Measurements from ENCODE around the gene PLXNC1.

The PLXNC1 gene

GRCh38 chr12:94100990-94101737, 47.2 kb upstream of the PLXNC1 start:
- DNase-seq = peak; percentile 59 to 84
- Histone ChIP-seq H2BK12ac (ENCODE audit: low read length) (no peak overlapping the region), H3K18ac (ENCODE audit: low read length) (no peak overlapping the region), H3K4me1 (ENCODE audit: control insufficient read depth in 1 of 2, insufficient read depth in 2 of 2, low read length in 2 of 2) (peaks cover 0 to 8% of the 10 kb centered on the region in 2 experiments), H3K79me1 (ENCODE audit: low read length) (no peaks in the 10 kb centered on the region), H3K4ac (ENCODE audit: low read depth, low read length) (no peak overlapping the region), H3K4me2 (ENCODE audit: low read length) (peak overlapping the region; percentile 99), H3K23ac (ENCODE audit: low read length) (no peak overlapping the region), H3K27me3 (ENCODE audit: insufficient read depth, low read length) (no peaks in the 10 kb centered on the region), H3K9me3 (ENCODE audit: insufficient read depth, low read depth, low read length) (no peaks in the 10 kb centered on the region), H2BK5ac (ENCODE audit: low read depth, low read length, poor library complexity) (no peak overlapping the region), H3K14ac (ENCODE audit: low read length) (no peak overlapping the region), H2AFZ (ENCODE audit: insufficient read depth, low read length, poor library complexity) (peak overlapping the region; percentile 32), H3K27ac (ENCODE audit: low read depth, low read length) (no peak overlapping the region), H2BK120ac (ENCODE audit: insufficient read depth, low read length, poor library complexity) (no peak overlapping the region), H4K12ac (ENCODE audit: low read depth, low read length) (no peak overlapping the region), H3K36me3 (ENCODE audit: control insufficient read depth in 1 of 2, insufficient read depth in 2 of 2, low read length in 2 of 2) (no peaks in the 10 kb centered on the region), H4K91ac (ENCODE audit: low read depth, low read length) (no peak overlapping the region), H3K9ac (ENCODE audit: low read length) (no peak overlapping the region), H3K4me3 (ENCODE audit: low read depth, low read length) (no peak overlapping the region), H4K8ac (ENCODE audit: low read depth, low read length) (no peak overlapping the region), H3K79me2 (ENCODE audit: control insufficient read depth, insufficient read depth, low read length, poor library complexity) (no peaks in the 10 kb centered on the region), H2AK5ac (ENCODE audit: low read length) (no peak overlapping the region)
- no CpG with 5 or more reads among the region's 38 CpGs for WGBS (ENCODE audit: extremely low coverage, insufficient coverage, insufficient read length)

GRCh38 chr12:94101738-94102660, 46.4 kb upstream of the PLXNC1 start:
- Histone ChIP-seq H3K23ac (ENCODE audit: low read length) (no peak overlapping the region), H3K9me3 (ENCODE audit: insufficient read depth, low read depth, low read length) (no peaks in the 10 kb centered on the region)

GRCh38 chr12:94103986-94104385, 44.4 kb upstream of the PLXNC1 start:
- no peak overlapping the region for H2AK5ac ChIP-seq (ENCODE audit: low read length)
- no peak overlapping the region for H3K18ac ChIP-seq (ENCODE audit: low read length)
- H3K27me3 ChIP-seq (ENCODE audit: insufficient read depth, low read length) = no peaks in the 10 kb centered on the region
- H3K36me3 ChIP-seq (ENCODE audit: control insufficient read depth in 1 of 2, insufficient read depth in 2 of 2, low read length in 2 of 2) = no peaks in the 10 kb centered on the region
- H3K27ac ChIP-seq (ENCODE audit: low read depth, low read length) = no peak overlapping the region
- H2BK5ac ChIP-seq (ENCODE audit: low read depth, low read length, poor library complexity) = no peak overlapping the region
- no peak overlapping the region for H4K8ac ChIP-seq (ENCODE audit: low read depth, low read length)
- H3K79me2 ChIP-seq (ENCODE audit: control insufficient read depth, insufficient read depth, low read length, poor library complexity) = no peaks in the 10 kb centered on the region
- H3K14ac ChIP-seq (ENCODE audit: low read length) = no peak overlapping the region
- H3K4ac ChIP-seq (ENCODE audit: low read depth, low read length) = no peak overlapping the region
- H2BK12ac ChIP-seq (ENCODE audit: low read length) = no peak overlapping the region
- H3K9ac ChIP-seq (ENCODE audit: low read length) = no peak overlapping the region
- no peak overlapping the region for H3K4me2 ChIP-seq (ENCODE audit: low read length)
- no peaks in the 10 kb centered on the region for H3K9me3 ChIP-seq (ENCODE audit: insufficient read depth, low read depth, low read length)
- DNase-seq = no peak
- WGBS (ENCODE audit: extremely low coverage, insufficient coverage, insufficient read length) = no CpG with 5 or more reads among the region's 4 CpGs
- no peak overlapping the region for H4K91ac ChIP-seq (ENCODE audit: low read depth, low read length)
- no peaks in the 10 kb centered on the region for H3K79me1 ChIP-seq (ENCODE audit: low read length)
- H3K4me1 ChIP-seq (ENCODE audit: control insufficient read depth in 1 of 2, insufficient read depth in 2 of 2, low read length in 2 of 2) = peaks cover 0 to 8% of the 10 kb centered on the region in 2 experiments
- no peak overlapping the region for H3K4me3 ChIP-seq (ENCODE audit: low read depth, low read length)
- H2BK120ac ChIP-seq (ENCODE audit: insufficient read depth, low read length, poor library complexity) = no peak overlapping the region
- H2AFZ ChIP-seq (ENCODE audit: insufficient read depth, low read length, poor library complexity) = no peak overlapping the region
- no peak overlapping the region for H3K23ac ChIP-seq (ENCODE audit: low read length)
- no peak overlapping the region for H4K12ac ChIP-seq (ENCODE audit: low read depth, low read length)

More at GRCh38 chr12:94101738-94102660, 46.4 kb upstream of the PLXNC1 start:
- Histone ChIP-seq H4K12ac (ENCODE audit: low read depth, low read length) (no peak overlapping the region), H3K4me3 (ENCODE audit: low read depth, low read length) (peak overlapping the region; percentile 71), H2BK5ac (ENCODE audit: low read depth, low read length, poor library complexity) (no peak overlapping the region), H3K18ac (ENCODE audit: low read length) (no peak overlapping the region), H3K4me1 (ENCODE audit: control insufficient read depth in 1 of 2, insufficient read depth in 2 of 2, low read length in 2 of 2) (peaks cover 0 to 8% of the 10 kb centered on the region in 2 experiments), H2AK5ac (ENCODE audit: low read length) (no peak overlapping the region), H3K14ac (ENCODE audit: low read length) (peak overlapping the region; percentile 45), H2AFZ (ENCODE audit: insufficient read depth, low read length, poor library complexity) (peak overlapping the region; percentile 82), H3K79me1 (ENCODE audit: low read length) (no peaks in the 10 kb centered on the region), H3K79me2 (ENCODE audit: control insufficient read depth, insufficient read depth, low read length, poor library complexity) (no peaks in the 10 kb centered on the region), H3K9ac (ENCODE audit: low read length) (no peak overlapping the region), H3K36me3 (ENCODE audit: control insufficient read depth in 1 of 2, insufficient read depth in 2 of 2, low read length in 2 of 2) (no peaks in the 10 kb centered on the region), H3K27me3 (ENCODE audit: insufficient read depth, low read length) (no peaks in the 10 kb centered on the region), H3K4me2 (ENCODE audit: low read length) (peak overlapping the region; percentile 99), H4K8ac (ENCODE audit: low read depth, low read length) (peak overlapping the region; percentile 72), H2BK120ac (ENCODE audit: insufficient read depth, low read length, poor library complexity) (peak overlapping the region; percentile 12), H4K91ac (ENCODE audit: low read depth, low read length) (peak overlapping the region; percentile 31), H2BK12ac (ENCODE audit: low read length) (no peak overlapping the region), H3K27ac (ENCODE audit: low read depth, low read length) (no peak overlapping the region), H3K4ac (ENCODE audit: low read depth, low read length) (no peak overlapping the region)
- DNase-seq = peak; percentile 84 to 97
- no CpG with 5 or more reads among the region's 50 CpGs for WGBS (ENCODE audit: extremely low coverage, insufficient coverage, insufficient read length)

GRCh38 chr12:94107910-94108309, 40.5 kb upstream of the PLXNC1 start:
- H3K79me1 ChIP-seq (ENCODE audit: low read length) = no peaks in the 10 kb centered on the region
- no peak overlapping the region for H4K12ac ChIP-seq (ENCODE audit: low read depth, low read length)
- no peaks in the 10 kb centered on the region for H3K79me2 ChIP-seq (ENCODE audit: control insufficient read depth, insufficient read depth, low read length, poor library complexity)
- H3K27me3 ChIP-seq (ENCODE audit: insufficient read depth, low read length) = no peaks in the 10 kb centered on the region
- DNase-seq = no peak
- no peak overlapping the region for H3K14ac ChIP-seq (ENCODE audit: low read length)
- no peak overlapping the region for H3K9ac ChIP-seq (ENCODE audit: low read length)
- WGBS (ENCODE audit: extremely low coverage, insufficient coverage, insufficient read length) = no CpG with 5 or more reads among the region's 4 CpGs
- no peak overlapping the region for H2BK120ac ChIP-seq (ENCODE audit: insufficient read depth, low read length, poor library complexity)
- H3K18ac ChIP-seq (ENCODE audit: low read length) = no peak overlapping the region
- H3K23ac ChIP-seq (ENCODE audit: low read length) = no peak overlapping the region
- no peak overlapping the region for H3K4ac ChIP-seq (ENCODE audit: low read depth, low read length)
- H3K4me2 ChIP-seq (ENCODE audit: low read length) = no peak overlapping the region
- H2BK12ac ChIP-seq (ENCODE audit: low read length) = no peak overlapping the region
- H2AFZ ChIP-seq (ENCODE audit: insufficient read depth, low read length, poor library complexity) = no peak overlapping the region
- H3K36me3 ChIP-seq (ENCODE audit: control insufficient read depth in 1 of 2, insufficient read depth in 2 of 2, low read length in 2 of 2) = no peaks in the 10 kb centered on the region
- no peak overlapping the region for H4K8ac ChIP-seq (ENCODE audit: low read depth, low read length)
- no peak overlapping the region for H3K4me3 ChIP-seq (ENCODE audit: low read depth, low read length)
- H3K27ac ChIP-seq (ENCODE audit: low read depth, low read length) = no peak overlapping the region
- no peaks in the 10 kb centered on the region for H3K4me1 ChIP-seq (ENCODE audit: control insufficient read depth in 1 of 2, insufficient read depth in 2 of 2, low read length in 2 of 2)
- H3K9me3 ChIP-seq (ENCODE audit: insufficient read depth, low read depth, low read length) = peaks cover 3% of the 10 kb centered on the region
- no peak overlapping the region for H2BK5ac ChIP-seq (ENCODE audit: low read depth, low read length, poor library complexity)
- H2AK5ac ChIP-seq (ENCODE audit: low read length) = no peak overlapping the region
- H4K91ac ChIP-seq (ENCODE audit: low read depth, low read length) = no peak overlapping the region
